LNCAP (cell line): ENCODE measurements around the gene PFDN2.

Source experiments
- CTCF ChIP-seq: fragments of 450-650 bp; IDR thresholded peaks from 2 replicates; pipeline ENCODE4 v1.5.1; 2017; ENCODE audit warnings: mild to moderate bottlenecking

The PFDN2 gene

GRCh38 chr1:161089251-161089924 is 28.4 kb downstream of the PFDN2 start, which contains the start of gene NECTIN4:
TSS of gene NECTIN4 (minus strand) at chr1:161089558. CDS start at chr1:161089296, 262 bp downstream.
- no peak for TF ChIP-seq CTCF

DNA sequence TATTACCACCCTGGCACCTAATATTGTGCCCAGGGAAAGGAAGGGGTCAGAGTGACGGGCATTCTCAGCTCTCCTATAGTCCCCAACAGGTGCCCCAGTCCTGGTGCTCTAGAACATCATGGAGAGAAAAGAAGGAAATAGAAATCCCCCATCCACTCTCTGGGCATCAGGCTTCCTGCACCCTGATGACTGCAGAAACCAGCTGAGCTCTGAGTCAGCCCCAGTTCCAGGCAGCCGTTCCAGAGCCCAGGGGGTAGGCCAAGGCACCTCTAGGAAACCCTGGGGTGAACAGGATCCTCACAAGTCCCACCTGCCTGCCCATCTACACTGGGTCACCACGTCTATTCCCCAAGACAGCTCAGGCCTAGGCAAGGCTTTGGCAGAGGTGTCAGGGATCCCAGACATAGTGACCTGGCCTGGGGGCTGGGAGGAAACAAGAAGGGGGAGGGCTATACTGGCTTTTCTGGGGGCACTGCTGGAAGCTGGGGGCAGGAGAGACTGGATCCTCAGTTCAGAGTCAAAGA is 29.2 kb downstream of the PFDN2 start:
- TF ChIP-seq CTCF = no peak

DNA sequence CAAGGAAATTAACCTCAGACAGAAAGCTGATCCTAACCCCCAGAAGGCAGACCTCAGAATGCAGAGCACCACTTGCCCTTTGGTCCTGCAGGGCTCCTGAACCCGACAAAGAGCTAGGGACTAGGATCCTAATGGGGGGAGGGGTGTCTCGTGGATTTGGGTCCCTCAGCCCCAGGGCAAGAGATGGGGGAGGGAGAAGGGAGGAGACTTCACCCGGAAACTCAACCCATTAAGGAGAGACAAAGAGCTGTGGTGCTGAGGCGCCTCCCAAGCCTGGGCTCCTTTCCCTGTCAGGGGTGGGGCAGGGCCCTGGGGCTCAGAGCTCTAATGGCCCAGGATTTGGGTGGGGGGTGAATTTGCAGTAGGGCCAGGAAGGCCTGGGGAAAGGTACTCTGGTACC is 31.4 kb downstream of the PFDN2 start:
- TF ChIP-seq CTCF = no peak

DNA sequence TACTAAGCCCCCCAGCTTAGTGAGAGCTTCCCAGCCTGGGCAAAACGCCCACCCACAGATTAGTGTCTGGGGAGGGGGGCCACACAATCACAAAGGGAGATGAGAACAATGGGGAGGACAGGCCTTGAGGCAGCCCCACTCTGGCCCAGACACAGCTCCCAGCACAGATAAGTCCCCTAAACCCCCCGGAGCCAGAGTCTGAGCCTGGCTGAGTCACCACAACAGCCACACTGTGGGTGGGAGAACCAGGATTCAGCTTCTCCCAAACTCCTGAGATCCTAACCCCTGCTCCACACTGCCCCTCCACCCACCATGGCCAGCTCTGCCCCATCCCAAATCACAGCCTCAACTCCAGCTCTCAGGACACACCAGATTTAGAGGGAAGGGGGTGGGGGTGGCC is 32.7 kb downstream of the PFDN2 start:
- no peak for TF ChIP-seq CTCF

GRCh38 chr1:161084597-161084988 is 33.2 kb downstream of the PFDN2 start:
- TF ChIP-seq CTCF = no peak

GRCh38 chr1:161083748-161084596 is 33.9 kb downstream of the PFDN2 start:
- TF ChIP-seq CTCF = no peak

DNA sequence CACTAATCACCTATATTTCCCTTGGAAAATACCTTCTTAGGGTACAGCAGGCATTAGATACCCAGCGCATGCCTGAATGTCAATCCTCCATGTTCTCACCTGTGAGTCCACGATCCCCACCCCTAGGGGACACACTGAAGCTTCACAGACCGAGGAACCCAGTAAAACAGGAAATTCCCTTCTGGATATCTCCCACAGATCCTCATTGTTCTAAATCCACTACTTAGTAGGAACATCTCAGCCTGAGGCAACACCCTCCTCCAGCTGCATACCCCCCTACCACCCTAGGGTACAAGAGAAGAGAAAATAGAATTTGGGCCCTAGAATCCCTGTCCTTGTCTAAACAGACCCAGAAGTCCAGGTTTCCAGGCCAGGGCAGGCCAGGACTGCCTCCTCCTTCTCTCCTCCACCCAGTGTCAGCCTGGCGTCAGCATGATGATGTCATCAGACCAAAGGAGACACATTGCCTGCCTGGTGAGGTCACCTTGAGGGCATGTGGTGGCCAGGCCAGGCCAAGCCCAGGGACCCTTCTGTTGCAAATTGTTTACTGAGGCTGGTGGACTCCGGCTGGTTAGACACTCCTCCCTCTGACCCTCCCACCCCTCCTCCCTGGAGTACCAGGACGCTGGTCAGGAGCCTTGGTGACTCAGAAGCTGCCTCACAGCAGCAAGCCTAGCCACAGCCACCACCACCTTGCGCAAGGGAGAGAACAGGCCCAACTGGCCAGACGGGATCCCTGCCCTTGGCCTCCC is 34.7 kb downstream of the PFDN2 start:
- no peak for TF ChIP-seq CTCF
